ENCODE data around the gene RAPGEF4. TPM values are rescaled to one million over a fixed set of nuclear protein-coding genes. Genes with fewer than 3 reads are reported as not detected.
A peak's percentile ranks its signal among the peaks of the same experiment; 100 is the strongest.
"Not testable (repeated sequence)": the region's sequence is repeated elsewhere in the genome, so short reads cannot be mapped to it uniquely, and the experiment has no call there.

The RAPGEF4 gene
- total and polyA plus RNA-seq, 5 experiments from 2014 or later, result 0.40 to 1.8 (median 1.2) TPM; not detected in 2

DNA sequence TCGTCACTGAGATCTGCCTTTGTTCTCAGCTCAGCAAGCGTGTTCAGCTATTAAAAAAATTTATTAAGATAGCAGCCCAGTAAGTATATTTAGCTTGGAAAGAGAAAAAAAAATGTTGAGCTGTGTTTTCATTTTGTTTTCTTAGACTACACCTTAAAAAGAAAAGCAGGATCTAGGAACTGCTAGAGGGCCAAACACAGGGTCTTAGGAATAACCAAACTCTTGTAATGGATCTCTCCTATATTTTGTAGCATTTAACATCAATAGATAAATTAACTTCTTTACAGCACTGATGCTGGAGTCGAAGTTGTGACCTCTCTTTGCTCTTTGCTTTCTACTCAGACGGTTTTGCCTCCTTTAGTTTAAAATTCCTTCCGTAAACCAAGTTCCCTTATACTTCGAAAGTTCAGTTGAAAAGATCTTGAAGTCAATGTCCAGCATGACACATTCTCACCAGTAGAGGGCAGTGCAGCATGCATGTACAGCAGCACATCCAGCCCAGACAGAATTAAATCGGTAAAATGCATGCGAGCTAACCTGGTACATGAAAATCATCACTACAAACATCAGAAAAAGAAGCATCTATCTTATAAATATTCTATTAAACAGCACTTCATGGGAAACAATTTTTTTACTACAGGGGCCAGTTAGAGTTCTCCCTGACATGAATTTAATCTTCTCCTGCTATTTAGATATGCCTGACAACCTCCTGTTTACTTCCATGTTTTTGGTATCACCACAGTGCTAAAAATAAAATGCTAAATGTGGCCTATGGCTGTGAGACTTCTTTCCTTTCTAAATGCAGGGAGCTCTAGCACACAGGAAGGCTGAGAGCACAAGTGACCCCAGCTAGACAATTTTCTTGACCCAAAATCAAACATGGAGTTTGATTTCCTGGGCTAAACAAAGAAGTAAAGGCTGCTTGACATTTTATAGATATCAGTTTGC is 291.8 kb downstream of the RAPGEF4 start:
- ATAC-seq (peak; percentile 62 to 76), DNase-seq (peak; percentile 40 to 86 (median 64))
- Mint-ChIP-seq H3K9me3 (no peaks in the 10 kb centered on the region), H3K4me1 (peaks cover 0 to 7% (median 1%) of the 10 kb centered on the region in 4 donors), H3K4me3 (no peak overlapping the region), H3K27me3 (peaks cover 0 to 8% (median 3%) of the 10 kb centered on the region in 5 donors), H3K36me3 (no peaks in the 10 kb centered on the region), H3K27ac (no peak overlapping the region)
- POLR2A ChIA-PET, result interaction anchor here (0.6 to 0.9 kb wide), 2 partner anchors 183 to 322 kb away, joined by 3 read pairs; no protein-coding TSS in a partner anchor

DNA sequence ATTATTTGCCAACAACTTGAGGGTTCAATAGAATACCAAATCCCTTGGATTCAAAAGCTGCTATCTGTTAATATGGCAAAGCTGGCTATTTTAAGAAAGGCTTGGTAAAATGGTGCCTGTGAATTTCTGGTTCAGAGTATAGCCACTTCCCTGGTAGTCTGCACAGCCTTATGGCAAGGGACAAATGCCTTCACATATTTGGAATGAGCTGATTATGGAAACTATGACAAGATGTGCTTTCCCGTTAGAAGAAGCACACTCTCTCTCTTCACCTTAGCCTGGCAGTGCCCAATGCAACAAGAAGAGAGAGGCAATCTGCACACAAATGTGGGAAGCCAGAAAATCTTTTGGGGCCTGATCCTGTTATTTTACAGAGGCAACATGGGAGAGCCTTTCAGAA is 292.5 kb downstream of the RAPGEF4 start:
- no peak overlapping the region for H3K4me3 Mint-ChIP-seq
- peaks cover 0 to 9% (median 3%) of the 10 kb centered on the region in 5 donors for H3K27me3 Mint-ChIP-seq
- POLR2A ChIA-PET, result interaction anchor here (0.6 to 0.9 kb wide), 2 partner anchors 182 to 321 kb away, joined by 3 read pairs; no protein-coding TSS in a partner anchor
- no peak for ATAC-seq
- H3K27ac Mint-ChIP-seq, result no peak overlapping the region
- DNase-seq, result no peak
- peaks cover 0 to 7% (median 1%) of the 10 kb centered on the region in 4 donors for H3K4me1 Mint-ChIP-seq
- no peaks in the 10 kb centered on the region for H3K9me3 Mint-ChIP-seq
- H3K36me3 Mint-ChIP-seq, result no peaks in the 10 kb centered on the region

DNA sequence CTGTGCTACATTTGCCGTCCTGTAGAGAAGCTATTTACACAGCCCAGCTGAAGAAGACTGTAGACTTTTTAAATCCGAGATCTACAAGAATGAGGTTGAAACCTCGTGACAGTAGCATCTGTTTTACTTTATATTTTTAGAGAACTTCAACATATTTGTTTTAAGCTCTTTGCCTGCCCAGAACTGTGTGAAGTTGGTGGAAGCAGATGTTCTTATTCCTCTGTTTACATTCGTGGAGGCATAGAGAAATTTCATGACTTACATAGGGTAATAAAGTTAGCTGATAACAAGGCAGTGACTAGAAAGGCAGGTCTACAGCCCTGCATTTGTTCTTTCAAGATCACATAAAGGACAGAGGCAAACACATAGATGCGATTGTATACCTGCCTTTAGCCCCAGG is 293.0 kb downstream of the RAPGEF4 start:
- H3K4me1 Mint-ChIP-seq, result peaks cover 0 to 7% (median 1%) of the 10 kb centered on the region in 4 donors
- H3K9me3 Mint-ChIP-seq, result no peaks in the 10 kb centered on the region
- H3K27me3 Mint-ChIP-seq, result peaks cover 0 to 9% (median 3%) of the 10 kb centered on the region in 5 donors
- ATAC-seq, result no peak
- no peaks in the 10 kb centered on the region for H3K36me3 Mint-ChIP-seq
- no peak overlapping the region for H3K4me3 Mint-ChIP-seq
- POLR2A ChIA-PET, result no interaction called here
- H3K27ac Mint-ChIP-seq, result no peak overlapping the region
- DNase-seq, result no peak

DNA sequence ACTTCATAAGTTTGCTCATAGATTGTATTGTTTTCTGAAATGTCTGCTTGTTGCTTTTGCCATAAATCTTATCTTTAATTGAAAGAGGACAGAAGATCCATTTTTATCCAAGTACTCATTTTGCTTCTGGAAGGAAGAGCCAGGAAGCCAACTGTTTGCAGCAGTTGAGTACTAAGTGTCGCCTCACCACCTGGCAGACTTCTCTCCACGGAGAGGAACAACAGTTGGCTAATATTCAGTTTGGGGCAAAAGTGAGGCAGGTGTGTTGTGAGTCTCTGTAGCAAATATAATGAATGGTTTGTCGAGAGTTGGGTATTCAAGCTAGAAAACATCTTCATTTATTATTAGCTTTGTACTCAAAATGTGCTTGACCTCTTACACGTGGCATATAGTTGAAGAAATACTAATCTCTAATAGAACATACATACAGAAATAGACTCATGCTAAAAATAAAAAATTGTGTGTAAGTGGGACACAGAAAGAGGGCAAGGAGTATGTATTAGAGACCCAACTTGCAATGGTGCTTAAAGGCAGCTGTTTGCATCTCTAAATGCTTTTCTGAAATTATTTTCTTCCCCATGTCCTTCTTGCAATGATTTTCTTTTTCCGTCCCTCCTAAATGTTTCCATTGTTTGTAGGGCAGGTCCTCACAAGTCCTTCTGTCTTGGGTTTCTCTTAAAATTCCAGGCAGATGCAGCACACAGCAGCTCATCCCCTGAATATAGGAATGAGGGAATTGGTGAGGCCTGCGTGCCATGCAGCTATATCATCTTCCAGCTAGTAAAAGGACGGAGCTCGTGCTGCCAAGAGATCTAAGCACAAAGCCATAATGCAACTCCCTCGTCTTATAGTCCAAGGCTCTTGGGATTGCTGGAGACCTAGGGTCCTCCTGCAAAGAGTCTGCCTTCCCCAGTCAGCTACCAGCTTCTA is 295.2 kb downstream of the RAPGEF4 start:
- peaks cover 0 to 7% (median 2%) of the 10 kb centered on the region in 4 donors for H3K4me1 Mint-ChIP-seq
- no peaks in the 10 kb centered on the region for H3K9me3 Mint-ChIP-seq
- DNase-seq (no peak), ATAC-seq (no peak)
- POLR2A ChIA-PET, result no interaction called here
- H3K27me3 Mint-ChIP-seq, result peaks cover 0 to 4% (median 3%) of the 10 kb centered on the region in 5 donors
- no peaks in the 10 kb centered on the region for H3K36me3 Mint-ChIP-seq
- H3K27ac Mint-ChIP-seq, result no peak overlapping the region
- H3K4me3 Mint-ChIP-seq, result no peak overlapping the region

DNA sequence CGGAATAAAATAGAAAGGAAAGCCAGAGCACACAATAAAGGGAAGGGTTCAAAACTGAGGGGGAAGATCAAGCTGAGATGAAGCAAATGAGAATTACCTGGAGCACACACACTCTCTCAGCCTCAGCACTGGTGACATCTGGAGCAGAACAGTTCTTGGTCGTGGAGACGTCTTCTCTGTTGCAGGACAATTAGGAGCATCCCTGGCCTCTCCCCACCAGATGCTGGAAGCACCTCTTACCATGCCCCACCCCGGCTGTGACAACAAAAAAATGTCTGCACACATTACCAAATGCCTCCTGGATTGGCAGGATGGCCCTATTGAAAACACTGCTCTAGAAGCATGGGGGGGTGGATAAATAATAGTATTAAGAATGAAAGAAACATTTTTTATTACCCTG is 296.4 kb downstream of the RAPGEF4 start:
- POLR2A ChIA-PET, result no interaction called here
- no peaks in the 10 kb centered on the region for H3K9me3 Mint-ChIP-seq
- peaks cover 0 to 7% (median 2%) of the 10 kb centered on the region in 4 donors for H3K4me1 Mint-ChIP-seq
- H3K27ac Mint-ChIP-seq, result no peak overlapping the region
- DNase-seq (no peak), ATAC-seq (no peak)
- no peaks in the 10 kb centered on the region for H3K36me3 Mint-ChIP-seq
- H3K4me3 Mint-ChIP-seq, result no peak overlapping the region
- H3K27me3 Mint-ChIP-seq, result peaks cover 0 to 4% (median 3%) of the 10 kb centered on the region in 5 donors

DNA sequence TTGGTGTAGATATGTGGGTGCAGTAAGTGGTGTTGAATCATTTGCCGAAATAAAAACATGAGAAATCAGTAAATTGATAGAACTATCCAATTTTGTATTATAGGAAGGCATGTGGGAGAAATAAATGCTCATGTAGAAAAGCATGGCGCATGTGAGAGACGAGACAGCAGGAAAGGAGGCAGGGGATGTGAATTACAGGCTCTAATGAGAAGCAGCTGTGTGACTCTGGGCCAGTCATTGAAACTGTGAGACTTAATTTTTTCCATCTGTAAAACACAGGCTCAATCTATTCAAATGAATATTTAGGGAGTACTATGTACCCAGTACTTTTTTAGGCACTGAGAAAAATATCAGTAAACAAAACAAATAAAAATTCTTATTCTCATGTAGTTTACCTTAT is 297.4 kb downstream of the RAPGEF4 start:
- H3K27me3 Mint-ChIP-seq, result peaks cover 0 to 3% (median 0%) of the 10 kb centered on the region in 5 donors
- no peaks in the 10 kb centered on the region for H3K36me3 Mint-ChIP-seq
- no peak for DNase-seq
- H3K27ac Mint-ChIP-seq, result no peak overlapping the region
- H3K4me3 Mint-ChIP-seq, result no peak overlapping the region
- ATAC-seq, result no peak
- H3K9me3 Mint-ChIP-seq, result no peaks in the 10 kb centered on the region
- POLR2A ChIA-PET, result no interaction called here
- H3K4me1 Mint-ChIP-seq, result peaks cover 0 to 2% (median 0%) of the 10 kb centered on the region in 4 donors

DNA sequence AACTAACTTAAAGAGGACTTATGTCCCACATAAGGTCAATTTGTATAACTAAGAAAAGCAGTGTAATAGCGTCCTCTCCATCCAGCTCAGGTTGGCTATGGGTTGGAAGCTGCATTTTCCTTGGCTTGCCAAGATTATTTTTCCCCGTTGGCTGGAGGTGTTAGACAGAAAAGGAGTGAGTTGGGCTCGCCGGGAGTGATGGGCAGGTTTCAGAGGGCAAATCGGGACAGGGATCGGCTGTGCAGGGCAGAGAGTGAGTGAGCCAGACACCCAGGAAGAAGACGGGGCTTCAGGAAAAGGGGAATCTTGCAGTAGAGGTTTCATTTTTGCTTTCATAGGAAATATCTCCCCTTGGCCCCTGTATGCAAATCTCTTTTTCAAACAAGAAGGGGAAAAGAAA is 298.5 kb downstream of the RAPGEF4 start:
- H3K27ac Mint-ChIP-seq, result no peak overlapping the region

DNA sequence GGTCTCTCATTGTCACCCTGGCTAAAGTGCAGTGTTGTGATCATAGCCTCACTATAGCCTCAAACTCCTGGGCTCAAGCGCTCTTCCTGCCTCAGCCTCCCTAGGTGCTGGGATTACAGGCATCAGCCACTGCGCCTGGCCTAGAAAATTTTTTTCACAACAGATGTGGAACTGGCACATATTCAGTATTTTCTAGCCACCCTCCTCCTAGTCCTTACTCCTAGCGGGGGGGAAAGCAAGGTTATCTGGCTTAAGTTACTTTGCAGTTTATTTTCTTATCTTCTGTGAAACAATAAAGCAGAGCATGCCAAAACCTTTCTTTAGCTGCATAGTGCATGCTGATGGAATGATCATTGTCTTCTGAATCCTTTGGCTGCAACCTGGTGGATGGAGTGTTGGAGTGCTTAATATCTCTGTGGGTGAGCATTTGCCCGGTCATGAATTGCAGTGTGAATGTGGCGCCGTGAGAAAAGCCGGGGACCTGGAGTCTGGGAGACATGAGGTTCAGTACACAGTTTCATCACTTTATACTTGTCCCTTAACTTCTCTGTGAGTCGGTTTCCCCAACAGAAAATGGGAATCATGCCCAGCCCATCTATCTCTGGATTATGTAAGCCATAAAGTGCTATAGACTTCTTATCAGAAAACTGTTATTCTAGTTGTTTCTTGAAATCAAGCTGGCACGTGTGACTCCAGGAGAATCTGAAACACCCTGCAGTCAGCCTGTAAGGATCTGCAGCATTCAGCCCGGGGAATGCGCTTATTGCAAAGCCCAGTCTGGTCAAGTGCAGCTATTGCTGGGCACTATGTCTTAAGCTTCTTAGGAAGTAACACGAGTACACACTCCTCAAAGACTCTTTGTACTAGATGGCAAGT is 301.8 kb downstream of the RAPGEF4 start:
- H3K4me3 Mint-ChIP-seq, result no peak overlapping the region
- DNase-seq (no peak), ATAC-seq (no peak)
- no peaks in the 10 kb centered on the region for H3K9me3 Mint-ChIP-seq
- peaks cover 0 to 3% (median 0%) of the 10 kb centered on the region in 5 donors for H3K27me3 Mint-ChIP-seq
- H3K4me1 Mint-ChIP-seq, result peaks cover 0 to 2% (median 0%) of the 10 kb centered on the region in 4 donors
- H3K36me3 Mint-ChIP-seq, result no peaks in the 10 kb centered on the region
- H3K27ac Mint-ChIP-seq, result no peak overlapping the region
- POLR2A ChIA-PET, result no interaction called here

More for the DNA sequence above, 298.5 kb downstream of the RAPGEF4 start:
- POLR2A ChIA-PET, result interaction anchor here (0.6 kb wide), 1 partner anchor 64 kb away, joined by 3 read pairs; no protein-coding TSS in a partner anchor
- no peak for ATAC-seq
- H3K9me3 Mint-ChIP-seq, result no peaks in the 10 kb centered on the region
- H3K27me3 Mint-ChIP-seq, result peaks cover 0 to 3% (median 0%) of the 10 kb centered on the region in 5 donors
- H3K4me3 Mint-ChIP-seq, result no peak overlapping the region
- peaks cover 0 to 2% (median 0%) of the 10 kb centered on the region in 4 donors for H3K4me1 Mint-ChIP-seq
- H3K36me3 Mint-ChIP-seq, result no peaks in the 10 kb centered on the region
- no peak for DNase-seq

DNA sequence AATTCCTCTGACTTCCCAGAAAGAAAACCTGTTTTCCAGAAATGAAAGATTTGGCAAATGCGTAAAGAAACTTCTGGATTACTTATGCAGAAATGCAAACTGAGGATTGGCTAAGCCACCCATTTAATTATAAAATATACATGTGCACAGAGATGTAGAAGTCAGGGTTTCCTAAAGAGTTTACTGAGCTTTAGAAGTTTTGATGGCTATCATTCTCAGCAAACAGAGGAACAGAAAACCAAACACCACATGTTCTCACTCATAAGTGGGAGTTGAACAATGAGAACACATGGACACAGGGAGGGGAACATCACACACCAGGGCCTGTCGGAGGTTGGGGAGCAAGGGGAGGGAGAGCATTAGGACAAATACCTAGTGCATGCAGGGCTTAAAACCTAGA is 302.6 kb downstream of the RAPGEF4 start:
- POLR2A ChIA-PET, H3K4me1 Mint-ChIP-seq, H3K27me3 Mint-ChIP-seq, DNase-seq, H3K27ac Mint-ChIP-seq, H3K9me3 Mint-ChIP-seq, ATAC-seq, H3K36me3 Mint-ChIP-seq, H3K4me3 Mint-ChIP-seq: not testable (repeated sequence)

DNA sequence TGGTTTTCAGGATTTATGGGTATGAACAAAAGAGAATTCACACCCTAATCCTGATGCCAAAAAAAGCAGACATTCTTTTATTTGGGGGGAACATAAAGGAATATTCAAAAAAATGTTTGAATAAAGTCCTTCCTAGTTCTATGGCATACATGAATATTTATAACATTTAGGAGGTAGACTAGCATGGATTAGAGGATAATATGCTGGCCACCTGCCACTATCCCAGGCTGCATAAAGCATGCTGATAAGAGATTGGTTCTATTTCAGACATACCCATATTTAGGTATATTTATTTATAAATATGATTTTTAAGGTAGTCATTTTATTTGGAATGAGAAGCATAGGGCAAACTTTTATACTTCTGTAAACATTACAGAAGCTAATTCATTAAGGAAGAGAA is 305.1 kb downstream of the RAPGEF4 start:
- ATAC-seq, result no peak

DNA sequence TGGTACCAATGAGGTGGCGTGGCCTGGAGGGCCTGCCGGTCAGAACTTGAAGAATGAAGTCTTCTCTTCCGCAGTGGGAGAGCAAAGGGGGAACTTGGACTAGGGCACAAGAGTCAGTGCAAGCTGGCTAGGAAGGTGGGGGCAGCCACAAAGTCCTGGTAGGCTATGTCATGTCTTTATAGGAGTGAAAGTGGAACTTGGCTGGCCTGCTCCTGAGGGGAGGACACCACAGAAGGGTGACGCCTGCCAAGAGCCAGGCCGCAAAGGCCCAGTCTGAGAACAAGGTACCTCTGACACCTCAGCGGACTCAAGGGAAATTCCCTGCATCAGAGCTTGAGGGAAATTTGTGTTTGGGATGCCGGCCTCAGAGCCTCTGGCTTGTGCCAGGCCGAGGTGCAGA is 307.8 kb downstream of the RAPGEF4 start:
- H3K27me3 Mint-ChIP-seq, result peaks cover 0 to 3% (median 0%) of the 10 kb centered on the region in 5 donors
- no peaks in the 10 kb centered on the region for H3K9me3 Mint-ChIP-seq
- no peak overlapping the region for H3K4me3 Mint-ChIP-seq
- H3K27ac Mint-ChIP-seq, result no peak overlapping the region
- no peak for DNase-seq
- no peaks in the 10 kb centered on the region for H3K4me1 Mint-ChIP-seq
- no peaks in the 10 kb centered on the region for H3K36me3 Mint-ChIP-seq
- ATAC-seq, result no peak
- POLR2A ChIA-PET, result no interaction called here

More for the DNA sequence above, 305.1 kb downstream of the RAPGEF4 start:
- Mint-ChIP-seq H3K9me3 (no peaks in the 10 kb centered on the region), H3K27ac (no peak overlapping the region), H3K27me3 (no peaks in the 10 kb centered on the region), H3K36me3 (no peaks in the 10 kb centered on the region), H3K4me3 (no peak overlapping the region), H3K4me1 (no peaks in the 10 kb centered on the region)
- POLR2A ChIA-PET, result no interaction called here
- DNase-seq, result no peak
